Hepatocyte (in vitro differentiated cells): ENCODE results near the gene ADA. TPM values are rescaled to one million over a fixed set of nuclear protein-coding genes. Genes with fewer than 3 reads are reported as not detected.

Experiments
- DNase-seq: peaks from one replicate; pipeline ENCODE4 v3.0.0-alpha.2; 2016; ENCODE audit warnings: low spot score
- H2AFZ ChIP-seq: fragments of 200-600 bp; sonication (generic); 2 replicates; pipeline ENCODE4 v1.6.0; 2016; ENCODE audit warnings: antibody characterized with exemption, mild to moderate bottlenecking
- H3K27ac ChIP-seq: fragments of 200-600 bp; sonication (generic); 2 replicates; pipeline ENCODE4 v1.5.1; 2016; ENCODE audit warnings: mild to moderate bottlenecking
- H3K27me3 ChIP-seq: fragments of 200-600 bp; sonication (generic); 2 replicates; pipeline ENCODE4 v1.6.1; 2016
- H3K36me3 ChIP-seq: fragments of 200-600 bp; sonication (generic); replicated peaks from 2 replicates; pipeline ENCODE4 v1.5.1; 2016; ENCODE audit warnings: low read depth; ENCODE audit not compliant: insufficient read depth
- H3K4me1 ChIP-seq: fragments of 200-600 bp; sonication (generic); 2 replicates; pipeline ENCODE4 v1.5.1; 2016; ENCODE audit warnings: mild to moderate bottlenecking, moderate library complexity; ENCODE audit not compliant: insufficient read depth
- H3K4me2 ChIP-seq: fragments of 200-600 bp; sonication (generic); 2 replicates; pipeline ENCODE4 v1.6.0; 2016
- H3K4me3 ChIP-seq: fragments of 200-600 bp; sonication (generic); 2 replicates; pipeline ENCODE4 v1.5.1; 2016; ENCODE audit warnings: mild to moderate bottlenecking
- H3K79me2 ChIP-seq: fragments of 200-600 bp; sonication (generic); 2 replicates; pipeline ENCODE4 v1.6.0; 2017; ENCODE audit warnings: mild to moderate bottlenecking
- H3K9me2 ChIP-seq: fragments of 200-600 bp; sonication (generic); replicated peaks from 2 replicates; pipeline ENCODE4 v1.6.0; 2017; ENCODE audit warnings: mild to moderate bottlenecking; ENCODE audit not compliant: insufficient read depth
- H3K9me3 ChIP-seq: fragments of 200-600 bp; sonication (generic); 2 replicates; pipeline ENCODE4 v1.5.1; 2016; ENCODE audit warnings: low read depth, mild to moderate bottlenecking
- H4K20me1 ChIP-seq: fragments of 200-600 bp; sonication (generic); 2 replicates; pipeline ENCODE4 v1.6.0; 2016; ENCODE audit warnings: mild to moderate bottlenecking; ENCODE audit not compliant: insufficient read depth, poor library complexity, severe bottlenecking
- EZH2 ChIP-seq: fragments of 200-600 bp; sonication (generic); IDR thresholded peaks from 2 replicates; pipeline ENCODE4 v1.6.1; 2016; ENCODE audit warnings: antibody characterized with exemption, mild to moderate bottlenecking, borderline replicate concordance
- EZH2phosphoT487 ChIP-seq: fragments of 200-600 bp; sonication (generic); IDR thresholded peaks from one replicate; pipeline ENCODE4 v1.6.1; 2018; ENCODE audit warnings: antibody characterized with exemption, mild to moderate bottlenecking, low read depth, moderate library complexity; ENCODE audit not compliant: unreplicated experiment, severe bottlenecking
- WGBS: methylation state at CpG from one replicate; pipeline ENCODE4 v1.1.6; 2016; ENCODE audit warnings: low lambda C conversion rate; ENCODE audit errors: missing lambda C conversion rate; 5-methylcytosine and 5-hydroxymethylcytosine counted together
- polyA plus RNA-seq: library from polyadenylated mRNA; unstranded; fragments of >200 nt; fragmentation: Nextera tagmentation; extraction: Ambion mirVana; gene quantifications from 2 replicates; pipeline ENCODE4 v1.2.1, GENCODE V29; 2016
- total RNA-seq: library from RNA; depleted of rRNA; stranded (reverse); fragments of >200 nt; gene quantifications from 2 replicates; pipeline ENCODE4 v1.2.3, GENCODE V29; 2014
- TF ChIP-seq, protein P1 (sequence below): fragments of 200-600 bp; sonication (generic); IDR thresholded peaks from 2 replicates; pipeline ENCODE4 v1.5.1; 2016; ENCODE audit warnings: antibody characterized with exemption, mild to moderate bottlenecking; ENCODE audit not compliant: poor library complexity

The ADA gene
- total and polyA plus RNA-seq, 2 experiments from 2014 or later, result 10.4 to 13.5 TPM

DNA sequence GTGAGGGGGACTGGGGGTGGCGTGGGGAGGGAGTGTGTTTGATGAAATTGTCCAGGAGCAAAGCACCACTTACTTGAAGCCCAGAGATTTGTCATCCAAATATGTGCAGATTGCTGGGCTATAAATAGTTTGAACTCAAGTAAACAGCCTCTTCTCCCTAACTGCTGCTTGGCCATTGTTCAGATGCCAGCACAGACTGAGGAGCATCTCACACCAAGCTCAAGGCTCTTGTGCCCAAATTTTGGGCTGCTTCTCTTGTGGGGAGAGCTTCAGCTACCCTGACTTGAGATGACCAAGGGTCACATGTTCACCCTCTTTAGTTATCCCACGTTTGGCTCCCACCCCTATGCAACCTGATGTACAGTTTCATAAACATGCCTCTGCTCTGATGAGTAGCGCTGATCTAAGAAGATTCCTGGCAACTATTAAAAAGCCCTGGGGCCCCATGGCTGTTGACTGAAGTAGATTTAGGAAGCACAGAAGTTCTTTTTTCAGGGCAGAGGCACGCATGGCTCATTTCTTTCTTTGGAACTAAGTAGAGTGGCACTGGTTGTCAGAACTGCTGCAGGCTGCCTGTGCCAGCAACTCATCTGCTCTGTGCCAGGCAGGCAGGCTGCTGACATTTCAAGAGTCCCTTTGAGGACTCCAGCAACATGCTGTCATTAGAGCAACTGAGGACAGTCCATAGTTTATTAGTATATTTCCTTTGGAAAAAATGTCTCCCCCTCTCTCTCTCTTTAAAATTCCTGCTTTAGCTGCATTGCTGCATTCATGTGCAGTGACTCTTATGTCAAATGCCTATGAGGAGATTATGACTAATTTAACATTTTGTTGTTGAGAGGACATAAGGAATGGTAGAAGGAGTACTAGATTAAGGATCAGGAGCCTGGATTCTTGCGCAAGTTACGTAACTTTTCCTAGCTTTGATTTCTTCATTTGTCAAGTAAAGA, 78.7 kb downstream of the ADA start:
- peaks cover 14% of the 10 kb centered on the region for H3K4me1 ChIP-seq
- WGBS, result 46% methylated on average over 6 of the region's 6 CpGs
- no peak for TF ChIP-seq EZH2
- TF ChIP-seq EZH2phosphoT487, result no peak
- TF ChIP-seq, protein P1, sequence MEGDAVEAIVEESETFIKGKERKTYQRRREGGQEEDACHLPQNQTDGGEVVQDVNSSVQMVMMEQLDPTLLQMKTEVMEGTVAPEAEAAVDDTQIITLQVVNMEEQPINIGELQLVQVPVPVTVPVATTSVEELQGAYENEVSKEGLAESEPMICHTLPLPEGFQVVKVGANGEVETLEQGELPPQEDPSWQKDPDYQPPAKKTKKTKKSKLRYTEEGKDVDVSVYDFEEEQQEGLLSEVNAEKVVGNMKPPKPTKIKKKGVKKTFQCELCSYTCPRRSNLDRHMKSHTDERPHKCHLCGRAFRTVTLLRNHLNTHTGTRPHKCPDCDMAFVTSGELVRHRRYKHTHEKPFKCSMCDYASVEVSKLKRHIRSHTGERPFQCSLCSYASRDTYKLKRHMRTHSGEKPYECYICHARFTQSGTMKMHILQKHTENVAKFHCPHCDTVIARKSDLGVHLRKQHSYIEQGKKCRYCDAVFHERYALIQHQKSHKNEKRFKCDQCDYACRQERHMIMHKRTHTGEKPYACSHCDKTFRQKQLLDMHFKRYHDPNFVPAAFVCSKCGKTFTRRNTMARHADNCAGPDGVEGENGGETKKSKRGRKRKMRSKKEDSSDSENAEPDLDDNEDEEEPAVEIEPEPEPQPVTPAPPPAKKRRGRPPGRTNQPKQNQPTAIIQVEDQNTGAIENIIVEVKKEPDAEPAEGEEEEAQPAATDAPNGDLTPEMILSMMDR, result no peak
- peaks cover 15% of the 10 kb centered on the region for H3K79me2 ChIP-seq
- no peaks in the 10 kb centered on the region for H3K9me2 ChIP-seq
- no peaks in the 10 kb centered on the region for H3K9me3 ChIP-seq
- peak overlapping the region; percentile 90 for H3K27ac ChIP-seq
- H3K4me3 ChIP-seq, result no peak overlapping the region
- no peaks in the 10 kb centered on the region for H3K36me3 ChIP-seq
- H4K20me1 ChIP-seq, result no peaks in the 10 kb centered on the region
- peak; percentile 72 for DNase-seq
- peak overlapping the region; percentile 65 for H3K4me2 ChIP-seq
- no peak overlapping the region for H2AFZ ChIP-seq
- no peaks in the 10 kb centered on the region for H3K27me3 ChIP-seq

DNA sequence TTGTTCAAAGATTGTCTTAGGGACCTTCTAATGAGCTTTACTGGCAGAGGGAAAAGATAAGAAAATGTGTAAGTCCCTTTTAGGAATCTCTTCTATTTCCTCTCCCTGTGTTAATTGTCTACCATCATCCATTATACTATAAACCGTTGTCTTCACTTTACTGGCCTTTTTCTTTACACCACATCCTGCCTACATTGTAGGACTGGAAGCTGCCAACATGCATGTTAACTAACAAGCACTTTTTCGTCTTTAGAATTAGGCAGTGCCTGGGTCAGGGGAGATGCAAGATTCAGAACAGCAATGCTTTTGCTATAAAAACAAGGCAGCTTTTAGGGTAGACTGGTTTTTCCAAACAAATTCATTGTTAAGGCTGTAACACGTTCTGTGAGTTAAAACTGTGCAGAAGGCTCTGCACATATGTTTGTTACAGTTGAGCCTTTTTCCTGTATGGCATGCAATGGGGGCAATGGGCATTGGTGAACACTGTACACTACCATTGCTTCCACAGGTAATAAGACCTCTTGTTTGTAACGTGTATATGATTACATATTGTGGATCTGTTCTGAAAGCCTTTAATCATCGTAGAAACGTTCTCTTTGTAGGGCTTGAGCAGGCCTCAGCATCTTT, 80.0 kb downstream of the ADA start:
- H3K36me3 ChIP-seq, result no peaks in the 10 kb centered on the region
- no peaks in the 10 kb centered on the region for H3K9me3 ChIP-seq
- H3K79me2 ChIP-seq, result peaks cover 10% of the 10 kb centered on the region
- TF ChIP-seq EZH2 (no peak), EZH2phosphoT487 (no peak)
- TF ChIP-seq, protein P1, result no peak
- H3K27me3 ChIP-seq, result no peaks in the 10 kb centered on the region
- H4K20me1 ChIP-seq, result no peaks in the 10 kb centered on the region
- no peak overlapping the region for H3K4me3 ChIP-seq
- H3K27ac ChIP-seq, result peak overlapping the region; percentile 90
- H2AFZ ChIP-seq, result no peak overlapping the region
- H3K4me2 ChIP-seq, result no peak overlapping the region
- no peaks in the 10 kb centered on the region for H3K9me2 ChIP-seq
- H3K4me1 ChIP-seq, result peaks cover 14% of the 10 kb centered on the region
- WGBS, result 57% methylated on average over 6 of the region's 6 CpGs
- no peak for DNase-seq

DNA sequence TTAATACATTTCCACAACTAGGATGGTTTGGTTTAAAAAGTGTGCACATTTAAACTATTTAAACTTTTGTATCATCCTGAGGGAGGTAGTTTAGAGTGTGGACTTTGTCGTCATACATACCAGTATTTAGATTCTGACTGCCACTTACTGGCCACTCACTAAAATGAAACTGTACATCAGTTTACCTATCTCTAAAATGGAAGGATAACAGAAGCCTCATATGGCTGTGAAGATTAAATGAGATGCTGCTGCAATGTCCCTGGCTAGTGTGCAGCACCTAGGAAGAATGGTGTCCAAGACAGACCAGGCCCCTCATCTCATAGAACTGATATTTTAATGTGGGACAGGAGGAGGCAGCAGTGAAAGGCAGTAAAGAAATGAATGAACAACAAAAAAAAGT, 81.1 kb downstream of the ADA start:
- Histone ChIP-seq H3K36me3 (no peaks in the 10 kb centered on the region), H3K27ac (no peak overlapping the region), H3K4me3 (no peak overlapping the region), H3K4me2 (no peak overlapping the region), H3K4me1 (peaks cover 14% of the 10 kb centered on the region), H3K9me2 (no peaks in the 10 kb centered on the region), H4K20me1 (no peaks in the 10 kb centered on the region), H3K79me2 (peaks cover 13% of the 10 kb centered on the region), H2AFZ (no peak overlapping the region), H3K9me3 (no peaks in the 10 kb centered on the region), H3K27me3 (no peaks in the 10 kb centered on the region)
- TF ChIP-seq EZH2 (no peak), EZH2phosphoT487 (no peak)
- TF ChIP-seq, protein P1, result no peak
- no peak for DNase-seq
- WGBS, result 96% methylated on average over 1 of the region's 1 CpG

Other genes starting within 250 kb of the ADA start
- 11.9 and 12.9 TPM in 2 replicates for gene TTPAL, start 175.8 kb downstream of the ADA start, total RNA-seq
- 10.3 and 14.7 TPM in 2 replicates for gene TTPAL, start 175.8 kb downstream of the ADA start, polyA plus RNA-seq
- gene SERINC3, start 129.6 kb downstream of the ADA start, total RNA-seq, result 80.0 and 96.9 TPM in 2 replicates
- 119 and 128 TPM in 2 replicates for gene SERINC3, start 129.6 kb downstream of the ADA start, polyA plus RNA-seq
- 51.9 and 60.5 TPM in 2 replicates for gene PKIG, start 69.1 kb downstream of the ADA start, total RNA-seq
- gene PKIG, start 69.1 kb downstream of the ADA start, polyA plus RNA-seq, result 46.8 and 47.6 TPM in 2 replicates
- 0.12 and 0.53 TPM in 2 replicates for gene CCN5, start 63.7 kb upstream of the ADA start, total RNA-seq
- 0.82 TPM in 1 of 2 replicates, not detected in the other for gene CCN5, start 63.7 kb upstream of the ADA start, polyA plus RNA-seq
- gene KCNK15, start 94.2 kb upstream of the ADA start, total RNA-seq, result 0.92 and 1.7 TPM in 2 replicates
- gene KCNK15, start 94.2 kb upstream of the ADA start, polyA plus RNA-seq, result 3.1 and 4.3 TPM in 2 replicates
- gene RIMS4, start 158.8 kb upstream of the ADA start, total RNA-seq, result 8.1 and 9.0 TPM in 2 replicates
- 4.9 and 5.1 TPM in 2 replicates for gene RIMS4, start 158.8 kb upstream of the ADA start, polyA plus RNA-seq
- 86.3 and 89.5 TPM in 2 replicates for gene YWHAB, start 234.0 kb upstream of the ADA start, total RNA-seq
- gene YWHAB, start 234.0 kb upstream of the ADA start, polyA plus RNA-seq, result 163 and 169 TPM in 2 replicates